Measurements from ENCODE around the gene ALS2CL. TPM values are rescaled to one million over a fixed set of nuclear protein-coding genes. Genes with fewer than 3 reads are reported as not detected.

ALS2CL gene
- total RNA-seq, 6 experiments from 2014 or later = 1.7 to 3.9 (median 2.4) TPM

DNA sequence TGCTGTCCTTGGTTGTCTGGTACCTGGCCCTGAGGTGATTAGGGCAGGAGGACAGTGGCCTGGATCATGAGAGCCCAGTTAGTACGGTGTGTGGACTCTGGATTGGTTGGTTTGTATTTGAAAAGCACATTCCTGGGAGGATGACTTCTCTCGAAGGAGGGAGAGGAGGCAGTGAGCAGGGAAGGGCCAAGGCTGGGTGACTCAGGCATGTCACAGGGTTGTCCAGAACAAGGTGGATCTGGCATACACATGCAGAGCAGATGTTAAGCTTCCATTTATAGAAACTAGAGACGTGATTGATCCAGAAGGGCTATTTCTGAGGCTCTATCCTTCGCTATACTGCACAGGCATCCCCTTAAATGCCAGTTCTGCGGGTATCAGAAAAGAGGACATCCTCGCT, 46.8 kb downstream of the ALS2CL start:
- Mint-ChIP-seq H3K27me3 (ENCODE audit: insufficient read depth) (peaks cover 19% of the 10 kb centered on the region), H3K36me3 (ENCODE audit: low read depth) (peaks cover under 1% of the 10 kb centered on the region; the same call in 1 of the 2 replicates), H3K4me3 (no peak overlapping the region), H3K4me1 (ENCODE audit: low read depth) (peaks cover 11% of the 10 kb centered on the region), H3K27ac (no peak overlapping the region), H3K9me3 (peaks cover 2% of the 10 kb centered on the region)
- peak; percentile 74 for DNase-seq
- no peak for TF ChIP-seq CTCF (IDR thresholded peaks at IDR 0.05)

DNA sequence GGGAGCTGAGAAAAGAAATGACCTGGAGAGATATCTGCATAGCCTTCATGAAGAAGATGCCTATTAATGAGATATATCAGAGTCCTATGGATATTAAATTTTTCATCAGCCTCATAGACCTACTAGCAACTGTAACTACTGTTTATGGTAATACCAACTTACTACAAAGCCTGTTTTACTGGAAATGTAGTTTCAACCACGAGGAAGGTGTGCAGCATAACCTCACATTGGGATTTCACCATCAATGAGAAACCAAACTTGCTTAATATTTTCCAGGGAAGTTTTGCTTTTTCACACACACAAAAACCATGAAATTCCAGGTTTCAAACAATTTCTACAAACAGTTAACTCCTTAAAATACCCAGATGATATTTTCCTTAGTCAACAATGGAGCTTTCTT, 49.8 kb downstream of the ALS2CL start:
- TF ChIP-seq CTCF (IDR thresholded peaks at IDR 0.05) = no peak
- peaks cover 31% of the 10 kb centered on the region for H3K27me3 Mint-ChIP-seq (ENCODE audit: insufficient read depth)
- H3K36me3 Mint-ChIP-seq (ENCODE audit: low read depth) = peaks cover 6% of the 10 kb centered on the region
- H3K4me3 Mint-ChIP-seq = no peak overlapping the region
- no peak for DNase-seq
- peaks cover 7% of the 10 kb centered on the region for H3K9me3 Mint-ChIP-seq
- peaks cover 11% of the 10 kb centered on the region for H3K4me1 Mint-ChIP-seq (ENCODE audit: low read depth)
- H3K27ac Mint-ChIP-seq = no peak overlapping the region

DNA sequence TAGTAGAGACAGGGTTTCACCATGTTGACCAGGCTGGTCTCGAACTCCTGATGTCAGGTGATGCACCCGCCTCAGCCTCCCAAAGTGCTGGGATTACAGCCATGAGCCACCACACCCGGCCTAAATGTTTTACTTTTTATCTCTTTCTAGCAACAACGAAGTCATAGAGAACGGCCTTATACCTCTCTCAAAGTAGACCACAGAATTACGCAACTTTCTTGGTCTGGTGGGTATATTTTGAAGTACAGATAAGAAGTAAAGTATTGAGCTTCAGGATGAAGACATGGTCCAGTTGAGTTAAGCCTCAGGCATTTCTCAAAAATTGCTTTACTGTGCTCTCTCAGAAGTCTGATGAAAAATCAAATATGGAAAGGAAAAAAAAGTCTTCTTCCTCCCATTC, 50.5 kb downstream of the ALS2CL start:
- DNase-seq = no peak
- no peak for TF ChIP-seq CTCF (IDR thresholded peaks at IDR 0.05)
- peaks cover 7% of the 10 kb centered on the region for H3K9me3 Mint-ChIP-seq
- no peak overlapping the region for H3K4me3 Mint-ChIP-seq
- peaks cover 6% of the 10 kb centered on the region for H3K36me3 Mint-ChIP-seq (ENCODE audit: low read depth)
- H3K27me3 Mint-ChIP-seq (ENCODE audit: insufficient read depth) = peaks cover 31% of the 10 kb centered on the region
- H3K27ac Mint-ChIP-seq = no peak overlapping the region
- H3K4me1 Mint-ChIP-seq (ENCODE audit: low read depth) = peaks cover 11% of the 10 kb centered on the region

DNA sequence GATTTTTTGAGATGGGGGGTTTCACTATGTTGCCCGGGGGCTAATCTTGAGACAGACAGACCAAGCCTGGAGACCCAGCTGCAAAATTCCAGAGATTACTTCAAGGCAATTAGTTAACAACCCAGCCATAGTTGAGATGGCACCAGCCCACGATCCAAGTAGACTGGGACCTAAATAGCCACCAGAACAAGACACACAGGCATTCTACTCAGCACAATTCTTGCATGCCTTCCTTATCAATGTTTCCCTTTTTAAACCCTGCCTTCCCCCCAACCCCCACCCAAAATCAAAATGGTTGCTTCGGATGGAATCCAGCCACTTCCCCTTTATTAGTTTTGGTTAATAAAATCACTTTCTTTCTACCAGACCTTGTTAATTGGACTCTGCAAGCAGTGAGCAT, 52.6 kb downstream of the ALS2CL start:
- H3K36me3 Mint-ChIP-seq (ENCODE audit: low read depth) = peaks cover 6% of the 10 kb centered on the region
- H3K9me3 Mint-ChIP-seq = peaks cover 7% of the 10 kb centered on the region
- DNase-seq = no peak
- no peak for TF ChIP-seq CTCF (IDR thresholded peaks at IDR 0.05)
- peaks cover 29% of the 10 kb centered on the region for H3K27me3 Mint-ChIP-seq (ENCODE audit: insufficient read depth)
- no peak overlapping the region for H3K4me3 Mint-ChIP-seq
- H3K4me1 Mint-ChIP-seq (ENCODE audit: low read depth) = no peaks in the 10 kb centered on the region
- no peak overlapping the region for H3K27ac Mint-ChIP-seq

DNA sequence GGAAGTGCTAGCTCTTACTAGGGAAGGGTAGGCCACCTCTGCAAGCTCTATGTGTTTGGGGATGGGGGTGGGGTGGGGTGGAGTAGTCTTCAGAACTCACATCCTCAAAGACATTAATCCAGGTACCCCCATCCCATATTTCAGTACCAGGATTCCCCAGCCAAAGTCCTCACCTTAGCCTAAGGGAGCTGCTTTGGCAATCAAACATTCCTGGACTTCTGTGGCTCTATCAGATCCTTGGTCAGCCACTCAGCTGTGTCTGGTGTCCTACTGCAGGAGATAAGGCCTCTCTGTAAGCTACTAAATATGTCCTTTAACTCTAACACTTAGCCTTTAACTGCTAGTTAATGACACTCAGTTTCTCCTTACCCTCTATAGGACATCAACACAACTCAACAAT, 54.3 kb downstream of the ALS2CL start:
- Mint-ChIP-seq H3K9me3 (peaks cover 7% of the 10 kb centered on the region), H3K4me3 (no peak overlapping the region), H3K27ac (no peak overlapping the region), H3K4me1 (ENCODE audit: low read depth) (no peaks in the 10 kb centered on the region), H3K36me3 (ENCODE audit: low read depth) (peaks cover 6% of the 10 kb centered on the region), H3K27me3 (ENCODE audit: insufficient read depth) (peaks cover 29% of the 10 kb centered on the region)
- DNase-seq = no peak
- TF ChIP-seq CTCF (IDR thresholded peaks at IDR 0.05) = no peak

GRCh38 chr3:46634856-46635255, 58.6 kb downstream of the ALS2CL start:
- Mint-ChIP-seq H3K4me1 (ENCODE audit: low read depth) (peaks cover 21% of the 10 kb centered on the region), H3K9me3 (no peaks in the 10 kb centered on the region), H3K36me3 (ENCODE audit: low read depth) (no peaks in the 10 kb centered on the region), H3K4me3 (no peak overlapping the region), H3K27ac (no peak overlapping the region), H3K27me3 (ENCODE audit: insufficient read depth) (peaks cover 3% of the 10 kb centered on the region)
- no peak for DNase-seq
- TF ChIP-seq CTCF (IDR thresholded peaks at IDR 0.05) = no peak

Measured in HFFc6 (cell line).